Loucy (cell line): ENCODE results near the gene ZNF76.

Experiments
- H2AFZ ChIP-seq: fragments of 200-600 bp; sonication (generic); 2 replicates; pipeline ENCODE4 v1.6.0; 2016; ENCODE audit warnings: antibody characterized with exemption, mild to moderate bottlenecking, low read length, moderate library complexity
- H3F3A ChIP-seq: fragments of 200-600 bp; 2 replicates; pipeline ENCODE4 v1.6.0; 2016; ENCODE audit warnings: antibody characterized with exemption, low read depth, mild to moderate bottlenecking
- H3K27me3 ChIP-seq: fragments of 200-600 bp; sonication (generic); 2 replicates; pipeline ENCODE4 v1.6.1; 2014; ENCODE audit warnings: low read length, mild to moderate bottlenecking; ENCODE audit not compliant: insufficient read depth, poor library complexity, severe bottlenecking
- H3K36me3 ChIP-seq: fragments of 200-600 bp; sonication (generic); 2 replicates; pipeline ENCODE4 v1.6.1; 2016; ENCODE audit warnings: low read length; ENCODE audit not compliant: insufficient read depth
- H3K4me1 ChIP-seq: fragments of 200-600 bp; sonication (generic); 2 replicates; pipeline ENCODE4 v1.5.1; 2014; ENCODE audit warnings: low read length, mild to moderate bottlenecking; ENCODE audit not compliant: insufficient read depth, poor library complexity, severe bottlenecking
- H3K4me2 ChIP-seq: fragments of 200-600 bp; sonication (generic); 2 replicates; pipeline ENCODE4 v1.6.0; 2014; ENCODE audit warnings: antibody characterized with exemption, low read length, low read depth, mild to moderate bottlenecking; ENCODE audit not compliant: poor library complexity, severe bottlenecking
- H3K4me3 ChIP-seq: fragments of 200-600 bp; sonication (generic); 2 replicates; pipeline ENCODE4 v1.5.1; 2014; ENCODE audit warnings: low read length, mild to moderate bottlenecking, mixed read lengths; ENCODE audit not compliant: poor library complexity, severe bottlenecking
- H3K79me2 ChIP-seq: fragments of 200-600 bp; sonication (generic); 2 replicates; pipeline ENCODE4 v1.6.1; 2014; ENCODE audit warnings: low read length; ENCODE audit not compliant: insufficient read depth
- H3K9ac ChIP-seq: fragments of 200-600 bp; sonication (generic); 2 replicates; pipeline ENCODE4 v1.6.0; 2014; ENCODE audit warnings: mild to moderate bottlenecking, low read depth, low read length, moderate library complexity; ENCODE audit not compliant: poor library complexity, severe bottlenecking
- H3K9me2 ChIP-seq: fragments of 200-600 bp; sonication (generic); replicated peaks from 2 replicates; pipeline ENCODE4 v1.6.1; 2016; ENCODE audit warnings: low read depth, low read length, mixed read lengths
- H3K9me3 ChIP-seq: fragments of 200-600 bp; sonication (generic); 2 replicates; pipeline ENCODE4 v1.6.1; 2014; ENCODE audit warnings: mild to moderate bottlenecking, antibody characterized with exemption, low read length, low read depth; ENCODE audit not compliant: insufficient read depth
- H4K20me1 ChIP-seq: fragments of 200-600 bp; sonication (generic); 2 replicates; pipeline ENCODE4 v1.6.0; 2014; ENCODE audit warnings: antibody characterized with exemption, low read length, mild to moderate bottlenecking; ENCODE audit not compliant: insufficient read depth, poor library complexity, severe bottlenecking
- EZH2phosphoT487 ChIP-seq: fragments of 200-600 bp; IDR thresholded peaks from 2 replicates; pipeline ENCODE4 v1.6.1; 2018; ENCODE audit warnings: antibody characterized with exemption, mild to moderate bottlenecking, moderate library complexity, borderline replicate concordance
- TF ChIP-seq, protein P1 (sequence below): fragments of 200-600 bp; sonication (generic); conservative IDR thresholded peaks from 2 replicates; pipeline ENCODE4 v1.5.1; 2014; ENCODE audit warnings: mild to moderate bottlenecking, antibody characterized with exemption, low read length

Gene ZNF76

GRCh38 chr6:35216851-35217811 lies 42.4 kb upstream of the ZNF76 start:
- H4K20me1 ChIP-seq = no peaks in the 10 kb centered on the region
- no peak overlapping the region for H3K4me3 ChIP-seq
- no peaks in the 10 kb centered on the region for H3K4me1 ChIP-seq
- no peaks in the 10 kb centered on the region for H3K36me3 ChIP-seq
- TF ChIP-seq EZH2phosphoT487 = no peak
- TF ChIP-seq, protein P1, sequence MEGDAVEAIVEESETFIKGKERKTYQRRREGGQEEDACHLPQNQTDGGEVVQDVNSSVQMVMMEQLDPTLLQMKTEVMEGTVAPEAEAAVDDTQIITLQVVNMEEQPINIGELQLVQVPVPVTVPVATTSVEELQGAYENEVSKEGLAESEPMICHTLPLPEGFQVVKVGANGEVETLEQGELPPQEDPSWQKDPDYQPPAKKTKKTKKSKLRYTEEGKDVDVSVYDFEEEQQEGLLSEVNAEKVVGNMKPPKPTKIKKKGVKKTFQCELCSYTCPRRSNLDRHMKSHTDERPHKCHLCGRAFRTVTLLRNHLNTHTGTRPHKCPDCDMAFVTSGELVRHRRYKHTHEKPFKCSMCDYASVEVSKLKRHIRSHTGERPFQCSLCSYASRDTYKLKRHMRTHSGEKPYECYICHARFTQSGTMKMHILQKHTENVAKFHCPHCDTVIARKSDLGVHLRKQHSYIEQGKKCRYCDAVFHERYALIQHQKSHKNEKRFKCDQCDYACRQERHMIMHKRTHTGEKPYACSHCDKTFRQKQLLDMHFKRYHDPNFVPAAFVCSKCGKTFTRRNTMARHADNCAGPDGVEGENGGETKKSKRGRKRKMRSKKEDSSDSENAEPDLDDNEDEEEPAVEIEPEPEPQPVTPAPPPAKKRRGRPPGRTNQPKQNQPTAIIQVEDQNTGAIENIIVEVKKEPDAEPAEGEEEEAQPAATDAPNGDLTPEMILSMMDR = no peak
- no peaks in the 10 kb centered on the region for H3K79me2 ChIP-seq
- no peak overlapping the region for H3K4me2 ChIP-seq
- no peaks in the 10 kb centered on the region for H3K27me3 ChIP-seq
- no peaks in the 10 kb centered on the region for H3K9me3 ChIP-seq
- no peaks in the 10 kb centered on the region for H3F3A ChIP-seq
- no peaks in the 10 kb centered on the region for H3K9me2 ChIP-seq
- H2AFZ ChIP-seq = no peak overlapping the region
- no peak overlapping the region for H3K9ac ChIP-seq

GRCh38 chr6:35218021-35218420 lies 41.5 kb upstream of the ZNF76 start:
- H3K9ac ChIP-seq = no peak overlapping the region
- H3K4me2 ChIP-seq = no peak overlapping the region
- H3K79me2 ChIP-seq = no peaks in the 10 kb centered on the region
- H3K36me3 ChIP-seq = no peaks in the 10 kb centered on the region
- H3K9me3 ChIP-seq = no peaks in the 10 kb centered on the region
- no peaks in the 10 kb centered on the region for H4K20me1 ChIP-seq
- no peaks in the 10 kb centered on the region for H3K4me1 ChIP-seq
- H3K9me2 ChIP-seq = no peaks in the 10 kb centered on the region
- H3K27me3 ChIP-seq = no peaks in the 10 kb centered on the region
- TF ChIP-seq EZH2phosphoT487 = no peak
- TF ChIP-seq, protein P1 = no peak
- H3F3A ChIP-seq = no peaks in the 10 kb centered on the region
- no peak overlapping the region for H3K4me3 ChIP-seq
- no peak overlapping the region for H2AFZ ChIP-seq

DNA sequence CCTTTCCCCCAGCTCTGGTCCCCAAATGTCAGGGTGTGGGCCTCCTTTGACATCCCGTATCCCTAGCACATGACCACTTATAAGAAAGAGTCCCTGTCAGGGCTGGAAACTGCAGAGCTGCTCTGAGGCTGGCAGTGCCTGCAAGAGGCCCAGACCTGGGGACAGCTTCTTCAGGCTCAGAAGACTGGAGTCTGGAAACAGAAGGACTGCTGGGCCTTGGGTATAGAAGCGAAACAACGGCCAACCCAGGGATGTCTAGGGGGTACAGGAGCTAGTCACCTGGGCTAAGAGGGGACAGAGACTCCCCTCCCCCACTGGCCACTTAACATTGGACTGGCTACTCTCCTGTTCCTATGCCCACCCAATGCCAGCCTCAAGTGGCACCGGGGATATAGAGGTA lies 41.1 kb upstream of the ZNF76 start:
- Histone ChIP-seq H2AFZ (no peak overlapping the region), H4K20me1 (no peaks in the 10 kb centered on the region), H3K4me2 (no peak overlapping the region), H3K79me2 (no peaks in the 10 kb centered on the region), H3K4me3 (no peak overlapping the region), H3K9me2 (no peaks in the 10 kb centered on the region), H3K4me1 (no peaks in the 10 kb centered on the region), H3K36me3 (no peaks in the 10 kb centered on the region), H3K9ac (no peak overlapping the region), H3K27me3 (no peaks in the 10 kb centered on the region), H3F3A (no peaks in the 10 kb centered on the region), H3K9me3 (no peaks in the 10 kb centered on the region)
- TF ChIP-seq, protein P1 = no peak
- TF ChIP-seq EZH2phosphoT487 = no peak
